ENCODE data around the gene KCNIP1. TPM values are rescaled to one million over a fixed set of nuclear protein-coding genes. Genes with fewer than 3 reads are reported as not detected.

KCNIP1 gene
- total RNA-seq, 2 donors from 2014 or later = 0.52 to 0.99 TPM

DNA sequence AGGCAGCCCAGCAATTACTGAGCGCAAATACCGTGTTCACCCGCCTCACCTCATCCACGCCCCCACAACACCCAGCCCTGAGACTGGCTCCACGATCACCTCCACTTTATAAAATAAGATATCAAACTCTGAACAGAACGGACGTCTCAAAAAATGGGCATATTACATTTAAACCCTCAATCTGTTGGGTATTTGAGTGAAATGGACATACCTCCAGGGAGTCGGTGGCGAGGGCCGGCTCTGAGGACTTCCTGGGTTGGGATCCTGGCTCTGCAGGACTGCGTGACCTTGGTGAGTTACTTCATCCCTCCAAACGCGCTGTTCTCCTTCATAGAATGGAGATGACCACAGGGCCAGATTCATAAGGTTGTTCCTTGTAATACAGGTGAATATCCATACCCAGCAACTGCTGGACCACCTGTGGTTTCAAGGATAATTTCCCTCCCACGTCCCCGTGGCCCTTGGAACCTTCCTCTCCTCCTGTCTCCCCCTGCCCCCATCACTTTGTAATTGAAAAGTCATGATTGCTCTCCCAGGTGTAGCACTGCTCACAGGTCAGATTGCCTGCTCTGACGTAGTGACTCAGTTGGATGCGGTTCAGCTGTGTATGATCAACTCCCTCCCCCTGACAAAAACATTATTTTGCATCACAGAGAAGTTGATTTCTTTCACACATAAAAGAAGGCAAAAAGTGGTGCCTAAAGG lies 135.6 kb downstream of the KCNIP1 start:
- TF ChIP-seq, protein P1, sequence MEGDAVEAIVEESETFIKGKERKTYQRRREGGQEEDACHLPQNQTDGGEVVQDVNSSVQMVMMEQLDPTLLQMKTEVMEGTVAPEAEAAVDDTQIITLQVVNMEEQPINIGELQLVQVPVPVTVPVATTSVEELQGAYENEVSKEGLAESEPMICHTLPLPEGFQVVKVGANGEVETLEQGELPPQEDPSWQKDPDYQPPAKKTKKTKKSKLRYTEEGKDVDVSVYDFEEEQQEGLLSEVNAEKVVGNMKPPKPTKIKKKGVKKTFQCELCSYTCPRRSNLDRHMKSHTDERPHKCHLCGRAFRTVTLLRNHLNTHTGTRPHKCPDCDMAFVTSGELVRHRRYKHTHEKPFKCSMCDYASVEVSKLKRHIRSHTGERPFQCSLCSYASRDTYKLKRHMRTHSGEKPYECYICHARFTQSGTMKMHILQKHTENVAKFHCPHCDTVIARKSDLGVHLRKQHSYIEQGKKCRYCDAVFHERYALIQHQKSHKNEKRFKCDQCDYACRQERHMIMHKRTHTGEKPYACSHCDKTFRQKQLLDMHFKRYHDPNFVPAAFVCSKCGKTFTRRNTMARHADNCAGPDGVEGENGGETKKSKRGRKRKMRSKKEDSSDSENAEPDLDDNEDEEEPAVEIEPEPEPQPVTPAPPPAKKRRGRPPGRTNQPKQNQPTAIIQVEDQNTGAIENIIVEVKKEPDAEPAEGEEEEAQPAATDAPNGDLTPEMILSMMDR (IDR thresholded peaks at IDR 0.05) = no peak
- TF ChIP-seq POLR2A (IDR thresholded peaks at IDR 0.05) = no peak
- H3K4me3 ChIP-seq = no peak overlapping the region
- ATAC-seq (no peak), DNase-seq (no peak)
- H3K9me3 ChIP-seq = no peaks in the 10 kb centered on the region
- no peaks in the 10 kb centered on the region for H3K27me3 ChIP-seq
- 72 to 79% methylated on average over 14 to 17 of the region's 17 CpGs for WGBS, 2 donors
- no peaks in the 10 kb centered on the region for H3K36me3 ChIP-seq (replicated peaks in 1 of 2; ENCODE audit: insufficient read depth in 1 of 2, low read depth in 2 of 2)
- peaks cover 1% of the 10 kb centered on the region for H3K4me1 ChIP-seq
- H3K27ac ChIP-seq = no peak overlapping the region
- intact Hi-C loops (cut with DNase I) = loop anchor here (5.0 kb wide), 1 partner anchor 153 kb away; no protein-coding TSS in a partner anchor

DNA sequence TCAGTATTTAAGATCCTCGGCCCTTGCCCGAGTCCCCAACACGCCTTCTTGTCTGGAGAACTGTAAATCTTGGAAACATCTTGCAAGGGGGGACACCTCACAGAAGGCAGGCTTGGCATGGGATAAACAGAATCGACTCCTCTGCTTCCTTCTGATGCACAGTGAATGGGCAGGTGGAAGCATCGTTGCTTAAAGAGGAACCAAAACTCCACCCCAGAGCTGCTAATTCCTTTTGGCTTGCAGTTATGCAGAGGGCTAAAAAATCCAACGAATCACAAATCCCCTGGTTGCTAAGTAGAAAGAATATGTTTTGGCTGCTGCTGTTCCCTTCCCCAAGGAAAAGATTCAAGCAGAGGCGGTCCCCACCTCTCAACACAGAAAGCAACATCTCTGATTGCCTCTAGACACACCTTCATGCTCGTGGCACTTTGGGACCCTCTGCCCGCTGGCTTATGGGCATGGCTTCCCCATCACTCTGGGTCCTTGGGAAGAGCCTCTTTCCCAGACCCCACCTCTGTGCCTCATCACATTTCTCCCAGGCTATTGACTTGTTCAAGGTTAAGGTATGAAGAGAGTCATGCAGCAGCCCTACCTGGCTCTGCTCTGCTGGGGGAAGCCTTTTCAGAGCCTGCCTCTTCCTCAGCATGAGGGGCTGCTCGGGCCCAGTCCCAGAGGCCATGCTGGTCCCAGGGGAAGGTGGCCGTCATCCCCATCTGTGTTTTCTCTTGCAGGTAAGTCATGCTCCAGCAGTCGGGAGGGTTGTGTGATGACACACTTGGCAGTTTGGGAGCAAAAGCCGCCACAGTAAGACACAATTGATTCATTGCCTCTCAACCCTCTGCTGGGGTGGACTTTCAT lies 137.1 kb downstream of the KCNIP1 start:
- Histone ChIP-seq H3K27me3 (no peaks in the 10 kb centered on the region), H3K4me3 (no peak overlapping the region), H3K36me3 (replicated peaks in 1 of 2; ENCODE audit: insufficient read depth in 1 of 2, low read depth in 2 of 2) (no peaks in the 10 kb centered on the region), H3K27ac (no peak overlapping the region), H3K9me3 (no peaks in the 10 kb centered on the region), H3K4me1 (no peaks in the 10 kb centered on the region)
- DNase-seq (no peak), ATAC-seq (no peak)
- WGBS, 2 donors = 65 to 66% methylated on average over 12 to 13 of the region's 13 CpGs
- TF ChIP-seq POLR2A (IDR thresholded peaks at IDR 0.05) = no peak
- TF ChIP-seq, protein P1 (IDR thresholded peaks at IDR 0.05) = no peak
- intact Hi-C loops (cut with DNase I) = no loop called here

DNA sequence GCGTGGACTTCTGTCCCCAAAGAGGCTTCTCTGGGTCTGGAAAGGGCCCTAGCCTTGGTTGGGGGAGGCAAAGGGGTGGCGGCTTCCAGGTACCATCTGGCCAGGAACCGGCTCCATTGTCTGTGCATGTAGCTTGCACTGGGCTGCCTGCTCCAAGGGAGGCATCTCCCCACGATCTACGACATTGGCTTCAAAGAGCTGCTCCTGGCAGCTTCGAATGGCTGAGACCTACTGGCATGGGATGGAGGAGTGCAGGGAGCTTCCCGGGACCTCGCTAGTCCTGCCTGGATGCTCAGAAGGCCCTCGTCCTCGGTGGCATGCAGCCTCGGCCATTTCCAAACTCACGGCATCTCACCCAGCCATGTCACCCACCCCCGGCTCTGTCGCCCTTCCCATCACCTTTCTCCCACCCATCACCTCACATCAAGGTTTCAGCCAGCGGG lies 137.8 kb downstream of the KCNIP1 start:
- Histone ChIP-seq H3K9me3 (no peaks in the 10 kb centered on the region), H3K27me3 (no peaks in the 10 kb centered on the region), H3K36me3 (replicated peaks in 1 of 2; ENCODE audit: insufficient read depth in 1 of 2, low read depth in 2 of 2) (no peaks in the 10 kb centered on the region), H3K27ac (no peak overlapping the region), H3K4me3 (no peak overlapping the region), H3K4me1 (no peaks in the 10 kb centered on the region)
- 69 to 84% methylated on average over 8 to 15 of the region's 15 CpGs for WGBS, 2 donors
- ATAC-seq (no peak), DNase-seq (no peak)
- TF ChIP-seq, protein P1 (IDR thresholded peaks at IDR 0.05) = no peak
- no peak for TF ChIP-seq POLR2A (IDR thresholded peaks at IDR 0.05)
- intact Hi-C loops (cut with DNase I) = no loop called here

DNA sequence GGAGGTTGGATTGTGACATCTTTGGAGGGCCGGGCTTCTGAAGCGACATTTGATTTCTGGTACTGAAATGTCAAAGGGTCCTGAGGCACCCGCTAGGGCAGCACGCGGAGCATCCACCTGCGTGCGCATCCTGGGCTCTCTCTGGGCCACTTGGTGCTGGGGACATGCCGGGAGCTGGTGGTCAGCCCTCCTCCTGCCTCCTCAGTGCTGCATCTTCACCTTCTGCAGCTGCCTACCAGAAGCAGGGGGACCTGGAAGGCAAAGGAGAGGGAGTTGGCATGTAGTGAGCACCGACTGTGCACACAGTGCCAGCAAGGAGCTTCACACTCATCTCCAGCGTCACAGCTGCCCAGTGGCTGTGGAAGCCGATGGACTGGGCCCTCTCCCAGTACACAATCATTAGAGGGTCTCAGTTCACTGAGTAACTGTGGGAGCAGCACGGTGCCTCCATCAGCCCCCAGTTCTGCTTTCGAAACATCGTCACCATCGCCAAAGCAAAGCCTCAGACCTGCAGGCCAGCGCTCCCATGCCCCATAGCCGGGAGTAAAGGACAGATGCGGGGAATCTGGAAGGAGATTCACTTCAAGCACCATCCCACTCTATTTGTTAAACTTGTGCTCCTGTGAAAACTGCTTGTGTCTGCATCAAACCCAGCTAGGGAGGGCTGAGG lies 138.4 kb downstream of the KCNIP1 start:
- H3K36me3 ChIP-seq (replicated peaks in 1 of 2; ENCODE audit: insufficient read depth in 1 of 2, low read depth in 2 of 2) = no peaks in the 10 kb centered on the region
- intact Hi-C loops (cut with DNase I) = no loop called here
- H3K4me3 ChIP-seq = no peak overlapping the region
- no peaks in the 10 kb centered on the region for H3K4me1 ChIP-seq
- TF ChIP-seq, protein P1 (IDR thresholded peaks at IDR 0.05) = no peak
- no peak for TF ChIP-seq POLR2A (IDR thresholded peaks at IDR 0.05)
- no peak overlapping the region for H3K27ac ChIP-seq
- no peak for ATAC-seq
- 73 to 77% methylated on average over 15 to 18 of the region's 18 CpGs for WGBS, 2 donors
- no peaks in the 10 kb centered on the region for H3K27me3 ChIP-seq
- no peak for DNase-seq
- H3K9me3 ChIP-seq = no peaks in the 10 kb centered on the region

All from body of pancreas (tissue), 4 donors.